Measurements from ENCODE around the gene MCC. TPM values are rescaled to one million over a fixed set of nuclear protein-coding genes. Genes with fewer than 3 reads are reported as not detected.
A peak's percentile ranks its signal among the peaks of the same experiment; 100 is the strongest.

The MCC gene
- total and polyA plus RNA-seq, 9 donors, result 29.8 to 262 (median 108) TPM

GRCh38 chr5:113127021-113127420 lies 361.2 kb downstream of the MCC start:
- intact Hi-C loops (cut with DNase I), result no loop called here
- Histone ChIP-seq H3K9me3 (no peaks in the 10 kb centered on the region), H3K4me1 (ENCODE audit: insufficient read depth) (peaks cover 8% of the 10 kb centered on the region), H3K27ac (no peak overlapping the region), H3K27me3 (no peaks in the 10 kb centered on the region), H3K36me3 (no peaks in the 10 kb centered on the region), H3K4me3 (no peak overlapping the region)
- no peak for DNase-seq
- no peak for TF ChIP-seq CTCF (IDR thresholded peaks at IDR 0.05)
- no peak for TF ChIP-seq EP300 (IDR thresholded peaks at IDR 0.05)
- TF ChIP-seq POLR2A (IDR thresholded peaks at IDR 0.05), result no peak
- WGBS, 3 donors, result 70 to 72% (median 70%) methylated on average over 4 of the region's 4 CpGs

- 59 to 65% (median 65%) methylated on average over 4 of the region's 4 CpGs for WGBS, 3 donors
Measured at GRCh38 chr5:113125371-113125770, 362.9 kb downstream of the MCC start.

GRCh38 chr5:113124914-113125313 lies 363.3 kb downstream of the MCC start:
- H3K27ac ChIP-seq, result peak overlapping the region in 1 of 2 donors; percentile 8
- H3K27me3 ChIP-seq, result no peaks in the 10 kb centered on the region
- H3K36me3 ChIP-seq, result no peaks in the 10 kb centered on the region
- DNase-seq, result no peak
- H3K9me3 ChIP-seq, result no peaks in the 10 kb centered on the region
- 69 to 78% (median 74%) methylated on average over 4 of the region's 4 CpGs for WGBS, 3 donors
- intact Hi-C loops (cut with DNase I), result no loop called here
- peaks cover 12% of the 10 kb centered on the region for H3K4me1 ChIP-seq (ENCODE audit: insufficient read depth)
- TF ChIP-seq POLR2A (IDR thresholded peaks at IDR 0.05) (no peak), CTCF (IDR thresholded peaks at IDR 0.05) (no peak), EP300 (IDR thresholded peaks at IDR 0.05) (no peak)
- H3K4me3 ChIP-seq, result no peak overlapping the region

More at GRCh38 chr5:113125371-113125770, 362.9 kb downstream of the MCC start:
- Histone ChIP-seq H3K4me3 (no peak overlapping the region), H3K27me3 (no peaks in the 10 kb centered on the region), H3K36me3 (no peaks in the 10 kb centered on the region), H3K9me3 (no peaks in the 10 kb centered on the region), H3K4me1 (ENCODE audit: insufficient read depth) (peaks cover 12% of the 10 kb centered on the region), H3K27ac (no peak overlapping the region)
- DNase-seq, result no peak
- intact Hi-C loops (cut with DNase I), result no loop called here
- TF ChIP-seq EP300 (IDR thresholded peaks at IDR 0.05), result no peak
- TF ChIP-seq POLR2A (IDR thresholded peaks at IDR 0.05), result no peak
- TF ChIP-seq CTCF (IDR thresholded peaks at IDR 0.05), result no peak

- H3K27ac ChIP-seq, result no peak overlapping the region
- no peaks in the 10 kb centered on the region for H3K27me3 ChIP-seq
- no peaks in the 10 kb centered on the region for H3K9me3 ChIP-seq
- no peak for TF ChIP-seq POLR2A (IDR thresholded peaks at IDR 0.05)
- TF ChIP-seq EP300 (IDR thresholded peaks at IDR 0.05), result no peak
- TF ChIP-seq CTCF (IDR thresholded peaks at IDR 0.05), result no peak
- intact Hi-C loops (cut with DNase I), result no loop called here
- no peaks in the 10 kb centered on the region for H3K36me3 ChIP-seq
- H3K4me3 ChIP-seq, result no peak overlapping the region
- no peak for DNase-seq
- H3K4me1 ChIP-seq (ENCODE audit: insufficient read depth), result peaks cover 16% of the 10 kb centered on the region
- WGBS, 3 donors, result 19 to 34% (median 20%) methylated on average over 3 of the region's 3 CpGs
Measured at GRCh38 chr5:113124265-113124664, 364.0 kb downstream of the MCC start.

Data from ovary (tissue), 9 donors.